Stimulated activated CD8-positive, alpha-beta memory T cell treated with anti-CD3 and anti-CD28 coated beads, Interleukin-4, amount 100 ng/mL, for 48 hours (primary cell): ENCODE data around the gene SLC23A3.

ENCODE experiments used
- DNase-seq: peaks from one replicate; pipeline ENCODE4 v3.0.0-alpha.2; 2020

Gene SLC23A3

DNA sequence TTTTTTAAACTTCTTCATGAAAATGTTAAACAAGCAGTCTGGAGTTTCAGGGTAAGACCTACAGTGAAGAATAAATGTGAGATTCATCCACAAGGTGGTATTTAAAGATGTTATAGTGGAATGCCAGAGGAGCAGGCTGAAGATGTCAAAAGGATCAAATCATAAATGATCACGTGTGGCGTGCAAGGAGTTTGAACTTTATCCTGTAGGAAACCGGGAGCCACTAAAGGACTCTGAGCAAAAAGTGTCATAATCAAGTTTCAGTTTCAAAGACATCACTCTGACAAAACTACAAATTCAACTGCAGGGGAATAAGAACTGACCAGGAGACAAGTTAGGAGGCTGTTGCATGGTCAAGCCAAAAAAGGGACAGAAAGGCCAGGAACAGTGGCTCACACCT lies 29.1 kb downstream of the SLC23A3 start:
- DNase-seq = no peak

DNA sequence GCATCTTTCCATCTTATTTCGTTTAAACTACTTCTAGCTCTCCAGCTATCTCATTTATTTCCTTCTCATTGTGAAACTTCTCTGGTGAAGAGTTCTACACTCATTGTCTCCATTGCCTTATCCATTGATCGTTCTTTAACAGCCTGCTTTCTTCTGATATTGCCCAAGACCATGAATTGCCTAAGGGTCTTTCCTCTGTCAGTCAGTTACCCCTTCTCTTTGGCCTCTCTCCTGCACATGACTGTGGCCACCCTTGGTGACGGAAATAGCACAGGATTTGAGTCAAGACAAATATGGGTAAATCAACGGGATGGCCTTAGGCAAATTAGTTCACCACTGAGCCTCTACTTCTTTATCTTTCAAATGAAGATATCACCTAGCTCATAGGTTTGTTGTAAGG lies 35.9 kb downstream of the SLC23A3 start:
- no peak for DNase-seq

DNA sequence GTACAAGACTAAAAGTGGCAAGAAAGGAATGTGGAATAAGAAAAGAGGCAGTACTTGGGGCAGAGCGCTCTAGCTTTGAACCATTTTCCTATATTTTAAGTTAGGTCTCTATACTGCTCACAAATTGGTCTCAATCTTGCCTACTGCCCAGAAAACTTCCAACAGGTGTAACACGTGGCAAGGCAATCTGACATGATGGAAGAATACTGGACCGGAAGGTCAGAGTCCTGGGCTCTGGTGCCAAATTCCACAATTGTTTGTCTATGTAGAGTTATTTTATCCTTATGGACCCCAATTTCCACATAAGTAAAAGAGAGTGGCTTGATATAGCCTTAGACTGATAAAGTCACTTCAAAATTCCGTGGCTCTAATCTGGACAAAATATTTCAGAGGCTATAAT lies 38.1 kb downstream of the SLC23A3 start:
- DNase-seq = no peak

DNA sequence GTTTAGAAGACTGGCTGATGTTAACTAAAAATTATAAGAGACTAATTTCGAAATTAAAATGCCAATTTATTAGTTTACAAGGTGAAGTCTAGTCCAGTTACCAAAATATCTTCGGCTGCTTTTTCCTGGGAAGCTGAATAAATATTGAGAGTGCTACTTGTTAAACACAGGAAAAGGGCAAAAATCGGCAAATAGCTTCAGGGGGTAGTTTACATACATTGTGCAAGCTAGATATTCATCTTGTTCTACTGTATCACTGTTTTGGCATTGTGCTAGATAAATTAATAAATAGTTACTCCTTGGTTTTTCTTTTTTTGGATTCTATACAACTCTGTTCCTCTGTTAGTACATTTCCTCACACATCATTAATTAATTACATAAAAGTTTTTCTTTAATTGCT lies 38.5 kb downstream of the SLC23A3 start:
- no peak for DNase-seq

DNA sequence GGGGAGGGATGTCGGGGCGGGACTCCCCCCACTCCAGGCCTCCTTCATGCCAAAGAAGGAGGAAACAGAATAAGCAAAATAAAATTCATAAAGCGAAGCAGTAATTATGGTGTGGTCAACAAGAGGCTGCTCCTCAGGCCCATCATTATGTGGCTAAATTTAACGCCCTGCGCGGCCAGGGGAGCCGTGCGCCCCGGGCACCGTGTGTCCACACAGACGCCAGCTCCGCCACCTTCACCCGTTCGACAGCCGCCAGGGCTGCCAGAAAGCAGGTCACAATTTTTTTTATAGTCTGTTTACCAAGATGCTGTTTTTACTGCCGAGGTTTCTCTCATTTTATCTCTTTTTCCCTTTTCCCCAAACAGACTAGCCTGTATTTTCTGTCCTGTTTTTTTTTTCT lies 40.2 kb downstream of the SLC23A3 start:
- DNase-seq = no peak

DNA sequence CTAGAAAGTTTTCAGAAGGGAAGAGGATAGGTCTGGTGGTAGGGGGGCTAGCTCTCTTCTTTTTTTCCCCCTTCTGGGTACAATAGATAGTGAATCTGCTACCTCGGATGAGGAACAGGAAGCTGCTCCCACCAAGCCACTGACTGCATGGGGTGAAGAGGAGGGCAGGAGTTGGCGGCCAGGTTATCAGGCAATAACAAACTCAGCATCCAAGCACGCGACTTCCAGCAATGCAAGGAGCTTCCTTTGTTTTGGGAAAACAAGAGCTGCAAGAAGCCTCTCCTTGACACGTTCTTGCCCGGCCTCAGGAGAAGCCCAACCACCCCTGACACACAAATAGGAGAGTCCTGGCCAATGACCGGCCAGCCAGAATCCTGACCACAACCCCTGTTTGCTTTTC lies 41.4 kb downstream of the SLC23A3 start:
- DNase-seq = no peak

DNA sequence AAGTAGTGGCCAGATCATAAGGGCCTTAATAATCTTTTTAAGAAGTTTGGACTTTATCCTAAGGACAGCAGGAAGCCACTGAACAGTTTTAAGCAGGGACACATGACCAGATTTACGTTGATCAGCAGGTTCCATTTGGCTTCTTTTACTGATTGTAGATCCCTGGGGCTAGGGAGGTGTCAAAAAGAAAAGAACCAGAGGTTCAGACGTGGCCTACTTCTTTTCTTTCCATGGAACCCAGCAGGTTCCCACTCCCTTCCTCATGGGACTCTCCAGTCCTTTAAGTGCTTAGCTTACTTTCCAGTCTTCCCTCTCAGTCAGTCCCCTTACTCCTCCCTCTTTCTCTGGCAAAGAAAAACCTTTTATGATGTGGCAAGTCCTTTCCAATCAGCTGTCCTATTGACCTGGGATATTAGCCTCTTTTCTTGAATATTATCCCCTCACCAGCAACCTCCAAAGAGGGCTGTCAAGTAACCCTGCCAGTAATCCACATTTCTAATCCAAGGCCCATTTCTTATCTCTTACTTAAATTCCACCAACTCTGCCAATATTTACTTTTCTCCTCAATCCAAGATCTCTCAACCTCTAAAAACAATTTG lies 42.7 kb downstream of the SLC23A3 start:
- no peak for DNase-seq

DNA sequence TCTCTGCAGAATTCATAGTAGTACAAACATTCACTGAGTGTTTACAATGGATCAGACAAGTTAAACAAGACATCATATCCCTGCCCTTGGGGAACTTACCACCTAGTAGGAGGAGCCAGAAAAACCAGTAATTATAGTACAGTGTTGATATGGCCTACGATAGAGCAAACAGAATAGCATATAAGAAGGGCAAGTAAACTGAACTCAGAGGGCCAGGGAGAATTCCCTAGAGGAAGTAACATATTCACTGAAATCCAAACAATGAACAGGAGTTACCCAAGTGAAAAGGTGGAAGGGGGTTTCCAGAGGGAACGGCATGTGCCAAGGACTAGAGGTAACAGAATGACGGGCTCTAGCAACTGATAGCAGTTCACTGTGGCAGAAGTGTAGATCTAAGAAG lies 43.3 kb downstream of the SLC23A3 start:
- DNase-seq = no peak

DNA sequence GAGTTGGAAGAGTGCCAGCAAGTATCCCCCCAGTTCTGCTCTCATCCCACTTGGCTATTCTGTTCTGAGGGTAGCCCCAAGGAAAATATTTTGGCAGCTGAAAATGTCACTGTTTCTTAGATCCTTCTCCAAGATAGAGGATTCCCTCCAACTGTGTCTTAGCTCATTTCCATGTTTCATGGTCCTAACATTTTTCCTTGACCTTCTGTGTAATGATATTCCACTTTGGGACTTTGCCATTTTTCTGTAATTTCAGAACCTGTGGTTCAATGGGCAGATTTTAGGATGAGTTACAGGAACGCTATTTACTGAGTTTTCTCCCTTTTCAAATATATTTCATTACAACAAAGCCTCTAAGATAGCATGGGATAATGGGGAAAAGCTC lies 44.0 kb downstream of the SLC23A3 start:
- no peak for DNase-seq

DNA sequence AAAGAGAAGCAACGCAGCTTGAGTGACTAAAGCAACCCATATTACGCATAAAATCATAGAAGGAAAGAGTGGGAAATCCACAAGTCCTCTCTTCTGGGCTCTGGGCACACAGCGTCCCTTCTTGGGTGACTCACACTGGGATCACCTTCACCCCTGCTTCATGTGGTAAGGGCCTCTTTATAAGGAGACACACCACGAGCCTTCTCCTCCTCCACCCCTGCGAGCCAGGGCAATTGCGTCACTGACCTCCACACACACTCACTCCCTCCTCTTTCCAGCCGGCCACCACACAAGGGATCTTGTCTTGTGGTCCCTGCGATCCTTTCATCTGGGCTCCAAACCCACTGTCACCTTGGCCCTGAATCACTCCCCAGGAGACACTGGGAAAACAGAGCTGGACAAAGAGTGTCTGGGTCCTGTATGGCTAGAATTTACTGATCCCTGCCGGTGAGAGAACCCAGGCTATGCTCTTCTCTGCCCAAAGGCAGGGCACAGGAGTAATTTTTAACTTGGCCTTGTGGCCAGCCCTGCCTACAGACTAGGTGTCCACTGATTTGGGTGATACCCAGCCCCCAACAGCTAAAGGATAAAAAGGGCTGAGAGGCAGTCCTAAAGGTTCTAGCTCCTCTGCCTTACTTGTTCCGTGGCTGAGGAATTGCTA lies 44.5 kb downstream of the SLC23A3 start:
- peak; percentile 40 for DNase-seq

DNA sequence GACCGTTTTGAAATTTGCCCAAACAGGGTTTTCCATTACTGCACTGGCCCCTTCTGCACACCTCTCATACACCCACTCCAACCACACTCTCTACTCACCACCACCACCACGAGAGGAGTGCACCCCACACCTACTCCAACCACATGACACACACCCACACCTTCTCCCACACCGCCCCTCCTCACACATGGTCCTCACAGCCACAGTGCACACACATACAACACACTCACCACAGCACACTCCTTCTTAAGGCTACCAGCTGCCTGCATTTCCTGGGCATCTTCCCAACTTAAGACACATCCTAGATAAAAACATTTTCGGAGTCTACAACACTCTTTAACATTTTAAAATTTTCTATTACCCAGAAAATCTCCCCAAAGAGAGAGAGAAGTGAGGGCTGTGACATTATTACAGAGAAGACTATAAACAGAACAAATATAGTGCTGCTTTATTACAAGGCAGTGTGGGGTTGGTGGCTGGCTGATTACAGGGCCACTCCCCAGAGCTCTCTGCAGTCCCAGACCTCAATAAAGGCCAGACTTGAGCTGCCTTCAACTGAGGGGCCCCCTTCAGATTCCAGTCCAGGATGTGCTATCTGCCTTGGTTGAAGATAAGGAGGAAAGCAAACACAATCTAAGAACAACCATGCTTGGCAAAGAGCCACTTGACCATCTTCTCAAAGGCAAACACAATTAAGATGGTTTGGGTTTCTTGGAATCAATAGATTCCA lies 45.3 kb downstream of the SLC23A3 start:
- peak; percentile 30 for DNase-seq

DNA sequence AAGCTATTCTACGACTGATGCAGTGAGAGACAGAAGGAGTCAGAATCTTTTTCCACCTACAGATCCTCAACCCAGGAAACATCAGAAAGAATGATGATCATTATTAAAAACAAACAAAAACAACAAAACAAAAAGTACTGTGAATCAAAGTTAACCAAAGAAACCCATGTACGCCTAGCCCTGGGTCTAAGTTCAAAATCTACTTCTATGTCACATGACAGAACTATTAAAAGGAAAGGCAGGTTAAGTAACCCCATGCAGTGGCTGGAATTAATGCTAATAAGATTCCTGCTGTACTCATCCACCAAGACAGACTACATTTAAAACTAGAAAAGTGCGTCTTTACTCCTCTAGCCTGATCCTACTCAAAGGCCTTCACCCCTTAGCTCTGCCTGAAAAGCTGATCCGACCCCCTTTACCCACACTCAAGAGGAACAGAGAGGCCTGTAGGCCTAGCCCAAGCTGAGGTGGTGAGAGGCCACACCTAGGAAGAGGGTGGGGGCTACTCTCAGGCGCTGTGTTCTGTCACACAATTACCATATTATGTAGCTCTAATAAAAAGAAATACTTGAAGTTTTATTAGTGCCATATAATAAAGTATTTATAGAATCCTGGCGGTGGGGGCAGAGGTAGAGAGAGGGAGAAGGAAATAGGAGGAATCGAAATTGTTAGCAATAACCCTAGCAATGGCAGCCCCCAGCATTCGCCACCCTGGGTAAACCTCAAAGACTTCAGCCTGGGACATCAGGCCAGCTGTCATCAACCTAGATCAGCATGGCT lies 46.3 kb downstream of the SLC23A3 start:
- DNase-seq = no peak

DNA sequence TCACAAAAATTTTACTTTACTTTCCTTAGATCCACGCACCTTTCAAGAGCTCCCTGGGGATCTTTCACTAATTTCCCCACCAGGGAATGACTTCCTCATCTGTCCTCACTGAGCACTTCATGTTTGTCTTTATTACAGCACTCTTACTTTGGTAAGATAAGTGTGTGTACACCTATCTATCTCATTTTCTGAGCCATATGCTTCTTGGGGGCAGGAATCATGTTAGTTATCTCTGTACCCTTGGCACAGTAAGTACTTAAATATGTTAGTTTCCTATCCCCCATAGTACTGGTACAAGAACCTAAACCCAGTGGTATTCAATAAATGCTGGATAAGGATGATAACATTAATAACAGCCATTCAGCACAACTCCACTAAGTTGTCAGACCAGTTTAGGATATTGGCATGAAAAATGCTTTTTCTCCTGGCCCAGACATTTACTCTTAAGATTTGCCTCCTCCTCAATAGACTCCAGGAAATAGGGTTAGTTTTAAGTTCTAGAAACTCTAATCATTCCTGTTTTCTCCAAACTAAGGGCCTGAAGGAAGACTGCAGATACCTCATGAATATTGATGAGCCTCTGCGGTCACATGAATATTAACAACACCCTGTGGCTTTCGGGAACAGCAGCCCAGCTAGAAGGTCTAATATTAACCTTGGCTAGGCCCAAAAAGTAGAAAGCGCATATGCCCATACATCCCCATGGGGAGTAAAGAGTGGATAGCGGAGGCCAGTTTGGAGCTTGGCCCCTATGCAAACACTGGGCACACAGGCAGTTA lies 47.4 kb downstream of the SLC23A3 start:
- no peak for DNase-seq

DNA sequence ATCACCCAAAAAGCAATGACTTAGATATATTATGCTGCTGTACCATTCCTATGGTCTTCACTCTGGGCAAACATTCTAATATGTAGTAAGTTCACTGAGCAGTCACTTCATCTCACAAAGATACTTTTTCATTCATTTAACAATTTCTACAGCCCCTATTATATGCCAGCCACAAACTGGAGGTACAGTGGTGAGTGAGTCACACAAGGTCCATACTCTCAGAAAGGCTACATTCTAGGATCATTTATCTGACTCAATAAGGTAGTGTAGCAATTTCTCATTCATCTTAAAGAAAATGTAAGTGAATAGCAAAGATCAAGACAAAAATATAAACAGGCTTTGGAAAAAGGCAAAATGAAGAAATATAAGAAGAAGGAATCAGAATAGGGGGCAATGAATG lies 49.7 kb downstream of the SLC23A3 start:
- no peak for DNase-seq

DNA sequence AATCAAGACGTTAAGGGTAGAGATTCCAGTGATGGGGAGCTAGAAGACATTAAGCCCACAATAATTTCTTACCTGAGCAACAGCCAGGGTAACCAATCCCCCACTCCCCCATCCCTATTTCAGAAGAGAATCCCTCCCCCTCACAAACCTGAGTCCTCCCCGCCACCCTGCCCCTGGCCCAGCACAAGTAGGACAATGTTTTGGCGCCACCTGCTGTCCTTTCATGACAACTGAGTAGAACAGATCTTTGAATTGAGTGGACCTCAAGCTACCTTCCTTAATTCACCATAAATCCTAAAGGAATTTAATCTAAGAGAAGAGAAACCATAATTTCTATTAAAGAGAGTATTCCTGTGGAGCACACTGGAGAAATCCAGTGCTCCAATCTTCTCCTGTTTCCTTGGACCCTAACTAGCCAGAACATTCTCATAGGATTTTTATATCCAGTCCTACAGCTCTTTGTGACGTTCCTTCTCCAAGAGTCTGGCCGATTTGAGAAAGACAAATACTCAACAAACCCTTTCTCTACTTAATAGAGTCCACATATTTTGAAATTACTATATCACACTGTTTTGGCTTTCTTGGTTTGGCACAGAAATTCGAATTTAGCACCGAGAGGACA lies 50.3 kb downstream of the SLC23A3 start:
- peak; percentile 80 for DNase-seq

DNA sequence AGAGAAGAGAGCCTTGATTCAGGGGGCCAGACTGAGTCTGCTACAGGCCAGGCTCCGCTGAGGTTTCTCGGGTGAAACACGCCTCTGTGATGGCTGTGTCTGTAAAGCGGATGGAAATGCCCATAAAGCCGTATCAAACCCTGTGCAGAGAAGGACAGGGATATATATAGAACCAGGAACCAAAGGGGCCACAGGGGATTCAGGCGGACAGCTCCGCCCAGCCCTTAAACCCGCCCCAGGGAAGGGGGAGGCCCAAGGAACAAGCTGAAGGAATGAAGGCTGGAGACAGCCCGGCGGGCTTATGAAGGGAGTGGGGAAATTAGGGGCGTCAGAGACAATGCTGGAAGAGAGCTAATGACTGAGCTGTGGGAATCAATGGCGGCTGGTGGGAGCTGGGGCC lies 51.3 kb downstream of the SLC23A3 start:
- no peak for DNase-seq

DNA sequence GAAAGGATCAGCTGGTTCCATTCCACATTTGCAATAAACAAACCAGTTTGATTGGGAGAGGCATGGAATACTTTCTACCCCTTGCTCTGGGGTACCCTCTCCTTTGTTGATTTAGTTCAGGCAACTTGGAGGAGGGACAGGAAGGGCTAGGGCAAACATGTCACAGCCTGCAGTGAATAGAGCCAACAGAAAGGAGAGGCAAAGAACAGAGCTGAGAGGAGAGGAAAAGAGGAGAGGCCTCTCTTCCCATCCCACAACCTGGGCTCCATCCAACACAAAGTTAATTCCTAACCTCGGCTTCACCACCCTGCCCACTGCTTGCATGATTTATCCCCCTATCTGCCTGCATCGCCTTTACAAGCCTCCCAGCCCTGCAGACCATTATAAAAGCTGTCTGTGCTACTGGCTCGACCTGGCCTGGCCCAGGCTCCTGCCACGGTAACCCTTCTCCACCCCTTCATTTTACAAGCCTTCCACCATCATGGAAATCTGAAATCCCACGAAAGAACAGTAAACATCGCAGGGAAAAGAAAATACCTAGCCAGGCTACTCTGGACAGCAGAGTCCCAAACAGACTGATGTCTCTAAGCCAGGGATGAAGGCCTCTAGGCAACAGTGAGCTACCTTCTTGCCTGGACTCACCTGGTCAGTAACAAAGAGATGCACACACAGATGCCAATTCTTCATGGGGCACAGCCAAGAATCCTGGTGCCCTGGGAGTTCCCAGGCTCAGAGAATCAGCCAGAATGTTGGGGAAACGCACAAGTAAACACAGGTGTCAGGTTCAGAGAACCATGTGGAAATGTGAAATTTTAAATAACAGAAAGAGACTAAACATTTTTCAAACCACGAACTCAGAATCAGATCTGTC lies 52.8 kb downstream of the SLC23A3 start:
- DNase-seq = no peak

DNA sequence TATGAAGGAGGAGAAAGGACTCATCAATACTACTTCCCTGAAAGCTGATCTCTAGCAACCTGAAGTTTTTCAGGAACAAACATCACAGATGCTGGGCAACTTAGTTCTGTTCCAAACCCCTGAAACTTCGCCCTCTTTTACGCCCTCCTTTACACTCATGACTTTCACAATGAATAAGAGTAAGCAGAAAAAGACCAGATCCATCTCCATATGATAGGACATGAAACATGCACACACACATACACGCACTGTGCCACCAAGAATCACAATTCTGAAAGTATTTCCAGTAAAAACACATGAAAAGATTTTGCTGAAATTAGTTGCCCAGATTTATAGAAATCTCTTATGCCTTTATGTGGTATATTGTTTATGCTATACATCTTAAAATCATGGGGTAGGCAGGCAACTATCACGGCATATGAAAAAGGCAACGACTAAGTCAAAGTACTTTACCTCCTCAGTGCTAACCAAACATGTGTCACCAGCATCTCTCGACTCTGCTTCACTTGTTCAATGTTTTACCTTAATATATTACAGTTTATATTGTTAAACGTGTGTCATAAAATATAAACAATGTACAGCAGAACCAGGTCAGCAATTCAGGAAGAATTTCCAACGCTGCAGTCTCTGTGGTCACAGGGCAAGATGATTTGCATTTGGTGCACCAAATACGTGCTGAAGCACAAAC lies 57.0 kb downstream of the SLC23A3 start:
- no peak for DNase-seq

DNA sequence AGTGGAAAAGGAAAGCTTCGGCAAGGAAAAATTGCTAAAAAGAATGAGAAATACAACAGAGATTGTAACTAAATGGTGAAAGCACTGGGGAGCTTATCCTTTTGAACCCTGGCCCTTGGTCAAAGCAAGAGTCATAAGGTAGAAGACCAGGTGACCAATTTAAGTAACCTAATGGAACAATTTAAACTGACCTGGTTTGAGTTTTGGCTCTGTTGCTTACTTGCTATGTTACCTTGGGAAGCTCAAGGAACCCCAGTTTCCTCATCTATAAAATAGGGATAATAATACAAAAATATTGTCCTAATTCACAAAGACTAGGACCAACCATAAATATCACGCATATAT lies 57.8 kb downstream of the SLC23A3 start:
- no peak for DNase-seq
